OCI-LY3 (cell line): ENCODE measurements around the gene DOCK2.

Experiments used
- H2AFZ ChIP-seq: fragments of 200-600, 300-600 bp; shearing (Covaris generic); 2 replicates; pipeline ENCODE4 v1.6.0; 2014; ENCODE audit warnings: antibody characterized with exemption, low read depth, low read length
- H3K27ac ChIP-seq: fragments of 200-600, 300-600 bp; sonication (generic); 2 replicates; pipeline ENCODE4 v1.5.1; 2014; ENCODE audit warnings: mild to moderate bottlenecking, low read length, moderate library complexity, mixed read lengths
- H3K27me3 ChIP-seq: fragments of 200-600, 300-600 bp; sonication (generic); 2 replicates; pipeline ENCODE4 v1.6.1; 2014; ENCODE audit warnings: low read depth, low read length, mixed read lengths
- H3K36me3 ChIP-seq: fragments of 200-600, 300-600 bp; sonication (generic); replicated peaks from 2 replicates; pipeline ENCODE3; 2014; ENCODE audit warnings: low read depth, low read length, mixed read lengths
- H3K4me1 ChIP-seq: fragments of 300-600, 200-600 bp; sonication (generic); 2 replicates; pipeline ENCODE4 v1.6.1; 2014; ENCODE audit warnings: low read length, mixed read lengths
- H3K4me2 ChIP-seq: fragments of 200-600, 300-600 bp; sonication (generic); 2 replicates; pipeline ENCODE4 v1.6.1; 2014; ENCODE audit warnings: low read length, mixed read lengths
- H3K4me3 ChIP-seq: fragments of 300-600, 200-600 bp; sonication (generic); 2 replicates; pipeline ENCODE4 v1.5.1; 2014; ENCODE audit warnings: antibody characterized with exemption, mild to moderate bottlenecking, low read length, moderate library complexity
- H3K79me2 ChIP-seq: fragments of 300-600, 200-600 bp; shearing (Covaris generic); 2 replicates; pipeline ENCODE4 v1.6.1; 2014; ENCODE audit warnings: mild to moderate bottlenecking, low read length, mixed read lengths
- H3K9ac ChIP-seq: fragments of 300-600, 200-600 bp; shearing (Covaris generic); 2 replicates; pipeline ENCODE4 v1.6.0; 2014; ENCODE audit warnings: mild to moderate bottlenecking, low read length, moderate library complexity
- H3K9me3 ChIP-seq: fragments of 200-600, 300-600 bp; shearing (Covaris generic); 2 replicates; pipeline ENCODE4 v1.6.1; 2014; ENCODE audit warnings: low read length, mixed read lengths; ENCODE audit not compliant: insufficient read depth
- H4K20me1 ChIP-seq: fragments of 200-600, 300-600 bp; sonication (generic); 2 replicates; pipeline ENCODE4 v1.6.1; 2016; ENCODE audit warnings: low read length, mixed read lengths; ENCODE audit not compliant: insufficient read depth
- CTCF ChIP-seq: fragments of 200-600, 300-600 bp; sonication (generic); IDR thresholded peaks from 2 replicates; pipeline ENCODE4 v1.5.1; 2014; ENCODE audit warnings: antibody characterized with exemption, low read length, low read depth
- EZH2phosphoT487 ChIP-seq: fragments of 200-600 bp; shearing (Covaris generic); IDR thresholded peaks from 2 replicates; pipeline ENCODE4 v1.6.1; 2018; ENCODE audit warnings: antibody characterized with exemption, mixed run types, low read depth

Gene DOCK2

GRCh38 chr5:169651526-169651925, 14.5 kb downstream of the DOCK2 start:
- H3K27me3 ChIP-seq = no peaks in the 10 kb centered on the region
- H3K36me3 ChIP-seq = peaks cover 48% of the 10 kb centered on the region
- TF ChIP-seq EZH2phosphoT487 (no peak), CTCF (no peak)
- H3K27ac ChIP-seq = no peak overlapping the region
- no peak overlapping the region for H3K9ac ChIP-seq
- no peak overlapping the region for H2AFZ ChIP-seq
- no peaks in the 10 kb centered on the region for H3K9me3 ChIP-seq
- H3K4me3 ChIP-seq = no peak overlapping the region
- peaks cover 95% of the 10 kb centered on the region for H4K20me1 ChIP-seq
- H3K4me1 ChIP-seq = peaks cover 78% of the 10 kb centered on the region
- H3K4me2 ChIP-seq = peak overlapping the region; percentile 63; the same call in 1 of the 2 replicates
- peaks cover 90% of the 10 kb centered on the region for H3K79me2 ChIP-seq

- Histone ChIP-seq H3K4me2 (no peak overlapping the region), H3K27me3 (no peaks in the 10 kb centered on the region), H3K36me3 (peaks cover 49% of the 10 kb centered on the region), H4K20me1 (peaks cover 94% of the 10 kb centered on the region), H3K79me2 (peaks cover 90% of the 10 kb centered on the region), H3K4me1 (peaks cover 78% of the 10 kb centered on the region), H3K4me3 (no peak overlapping the region), H3K9me3 (no peaks in the 10 kb centered on the region), H3K9ac (no peak overlapping the region), H2AFZ (no peak overlapping the region), H3K27ac (no peak overlapping the region)
- no peak for TF ChIP-seq CTCF
Measured at GRCh38 chr5:169652057-169652456, 15.0 kb downstream of the DOCK2 start.

GRCh38 chr5:169653091-169653490, 16.0 kb downstream of the DOCK2 start:
- Histone ChIP-seq H2AFZ (no peak overlapping the region), H3K4me1 (peaks cover 77% of the 10 kb centered on the region), H3K27ac (no peak overlapping the region), H3K36me3 (peaks cover 53% of the 10 kb centered on the region), H3K27me3 (no peaks in the 10 kb centered on the region), H3K9me3 (no peaks in the 10 kb centered on the region), H3K4me3 (no peak overlapping the region), H3K79me2 (peaks cover 89% of the 10 kb centered on the region), H3K4me2 (no peak overlapping the region), H4K20me1 (peaks cover 88% of the 10 kb centered on the region), H3K9ac (no peak overlapping the region)
- TF ChIP-seq EZH2phosphoT487 (no peak), CTCF (no peak)

- Histone ChIP-seq H3K36me3 (peaks cover 52% of the 10 kb centered on the region), H3K4me3 (peak overlapping the region; percentile 49; the same call in 1 of the 2 replicates), H3K27me3 (no peaks in the 10 kb centered on the region), H2AFZ (no peak overlapping the region), H3K9ac (peak overlapping the region; percentile 21; the same call in 1 of the 2 replicates), H3K4me2 (peak overlapping the region; percentile 74), H3K27ac (peak overlapping the region; percentile 81), H3K4me1 (peaks cover 55% of the 10 kb centered on the region), H3K79me2 (peaks cover 81% of the 10 kb centered on the region), H4K20me1 (peaks cover 81% of the 10 kb centered on the region), H3K9me3 (no peaks in the 10 kb centered on the region)
- TF ChIP-seq EZH2phosphoT487 = no peak
- TF ChIP-seq CTCF = no peak
Measured at GRCh38 chr5:169655353-169655752, 18.3 kb downstream of the DOCK2 start.
